K562 (cell line): ENCODE results near the gene CBX4. TPM values are rescaled to one million over a fixed set of nuclear protein-coding genes. Genes with fewer than 3 reads are reported as not detected.

ENCODE experiments used
- ELK3 ChIP-seq: fragments of 450-650 bp; formaldehyde crosslinking; IDR thresholded peaks from 2 replicates; pipeline ENCODE4 v1.4.0; 2020; ENCODE audit warnings: mild to moderate bottlenecking
- MXI1 ChIP-seq: IDR thresholded peaks from 2 replicates; pipeline ENCODE4 v1.6.1; 2011; ENCODE audit warnings: low read depth, mild to moderate bottlenecking, improper control_type of control experiment, low read length
- NR0B1 ChIP-seq: fragments of 450-650 bp; IDR thresholded peaks from one replicate; pipeline ENCODE4 v1.6.1; 2018; ENCODE audit warnings: mild to moderate bottlenecking, moderate library complexity; ENCODE audit not compliant: partially characterized antibody
- NR1H2 ChIP-seq: sonication (generic); formaldehyde crosslinking; IDR thresholded peaks from 2 replicates; pipeline ENCODE4 v1.4.0; 2020; ENCODE audit warnings: mild to moderate bottlenecking, missing genetic modification reagents
- PHB2 ChIP-seq: fragments of 450-650 bp; IDR thresholded peaks from 2 replicates; pipeline ENCODE4 v1.6.1; 2017; ENCODE audit warnings: low read depth
- USF1 ChIP-seq: sonication (generic); formaldehyde crosslinking; IDR thresholded peaks from 2 replicates; pipeline ENCODE4 v1.9.0; 2022; ENCODE audit warnings: mild to moderate bottlenecking, missing genetic modification reagents
- ZBTB17 ChIP-seq: fragments of 450-650 bp; formaldehyde crosslinking; IDR thresholded peaks from 2 replicates; pipeline ENCODE4 v1.4.0; 2020; ENCODE audit warnings: mild to moderate bottlenecking
- ZNF398 ChIP-seq: fragments of 250-450 bp; sonication (Bioruptor Pico); IDR thresholded peaks from 2 replicates; pipeline ENCODE4 v1.8.0; 2021; ENCODE audit warnings: moderate library complexity, mild to moderate bottlenecking, inconsistent platforms
- ZNF609 ChIP-seq: sonication (generic); formaldehyde crosslinking; IDR thresholded peaks from 2 replicates; pipeline ENCODE4 v1.8.1; 2023; ENCODE audit warnings: missing genetic modification reagents, mild to moderate bottlenecking, borderline replicate concordance
- polyA plus RNA-seq, 8 experiments: library from polyadenylated mRNA; depleted of rRNA in 4 of 8; stranded (reverse) in 5 of 8; unstranded in 3 of 8; fragments of >200 nt; fragmentation: Nextera tagmentation in 2 of 8; fragmentation: Illumina TruSeq in 1 of 8; extraction: Ambion mirVana in 2 of 8; extraction: Trizol in 1 of 8; gene quantifications; 2 replicates each; pipeline versions ENCODE4 v1.2.1 to v1.2.3, GENCODE V29; 2011 to 2014; ENCODE audit warnings: inconsistent platforms in 1 of 8, missing spikeins in 1 of 8
- total RNA-seq, 7 experiments: library from RNA; depleted of rRNA in 6 of 7; stranded (reverse); fragments of >200 nt in 6 of 7; fragmentation: Illumina TruSeq in 2 of 7; extraction: Trizol in 2 of 7; gene quantifications; 2 replicates each; pipeline versions ENCODE4 v1.2.1 to v1.2.3, GENCODE V29; 2011 to 2021; ENCODE audit warnings: low replicate concordance in 1 of 7

Gene CBX4
- total and polyA plus RNA-seq, 9 of the 15 experiments (the other 6 are each of a cell fraction or from before 2014, with no cell fraction given) = 0.98 to 50.5 (median 10.0) TPM

GRCh38 chr17:79831265-79832217 lies 7.7 kb downstream of the CBX4 start (continued):
- TF ChIP-seq ZBTB17 (no peak; the same call in none of the 2 replicates), USF1 (CRISPR knock-in tag) (no peak), PHB2 (no peak), ZNF609 (no peak), NR0B1 (no peak), ZNF398 (CRISPR knock-in tag) (no peak), MXI1 (0 out of 2 replicates have a peak, but pooled peaks have one; percentile 28), NR1H2 (CRISPR knock-in tag) (no peak), ELK3 (no peak)
